Endothelial cell of hepatic sinusoid (primary cell): ENCODE measurements around the gene SH3PXD2A.
"Not testable (repeated sequence)": the region's sequence is repeated elsewhere in the genome, so short reads cannot be mapped to it uniquely, and the experiment has no call there.

Experiments used
- in situ Hi-C: cut with HindIII; loops from 2 replicates; pipeline ENCODE4 v1.10.0; 2017; ENCODE audit warnings: low sequenced_read_pairs

The SH3PXD2A gene

DNA sequence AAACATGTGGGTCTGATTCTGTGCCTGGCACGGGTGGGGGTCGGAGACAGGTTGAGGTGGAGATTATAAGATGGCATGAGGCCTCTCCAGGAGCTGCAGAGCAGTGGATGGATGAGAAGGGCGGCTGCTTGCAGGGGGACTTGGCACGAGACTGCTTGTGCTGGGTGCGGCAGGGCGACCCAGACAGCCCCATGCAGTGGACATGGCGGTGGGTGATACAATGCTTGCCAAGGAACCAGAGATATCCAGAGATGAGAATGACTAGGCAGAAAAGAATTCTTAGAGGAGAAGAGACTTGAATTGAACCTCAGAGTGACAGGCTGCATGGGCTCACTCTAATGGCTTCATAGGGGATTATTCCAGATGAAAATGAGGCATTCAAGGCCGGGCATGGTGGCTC is 216.4 kb downstream of the SH3PXD2A start:
- in situ Hi-C loops = no loop called here

DNA sequence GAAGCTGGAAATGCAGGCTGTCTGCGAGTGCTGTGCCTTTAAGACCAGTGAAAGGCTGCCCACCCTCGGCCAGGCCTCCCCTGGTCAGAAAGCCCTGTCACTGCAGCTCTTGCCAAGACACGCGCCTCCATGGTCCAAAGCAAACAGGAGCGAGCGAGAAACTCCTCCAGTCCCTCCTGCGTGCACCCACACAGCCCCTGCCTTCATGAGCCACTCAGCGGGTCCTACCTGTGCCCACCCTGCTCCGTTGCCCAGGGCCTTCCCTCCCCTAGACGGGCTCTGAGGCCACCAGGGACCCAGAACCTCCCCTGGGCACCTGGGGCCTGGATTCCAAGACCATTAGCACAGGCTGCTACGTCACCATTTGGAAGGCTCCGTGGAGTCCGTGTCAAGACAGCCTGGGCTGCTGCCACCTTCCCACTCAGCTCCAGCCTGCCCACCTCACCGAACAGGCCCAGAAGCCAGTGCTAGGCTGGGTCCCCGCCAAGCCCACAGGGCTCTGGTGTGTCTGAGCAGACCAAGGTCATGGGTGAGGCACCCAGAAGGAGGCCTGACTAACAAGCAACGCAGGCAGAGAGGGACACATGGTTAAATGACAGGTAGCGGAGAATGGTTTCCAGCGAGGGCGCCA is 217.3 kb downstream of the SH3PXD2A start:
- in situ Hi-C loops = no loop called here

DNA sequence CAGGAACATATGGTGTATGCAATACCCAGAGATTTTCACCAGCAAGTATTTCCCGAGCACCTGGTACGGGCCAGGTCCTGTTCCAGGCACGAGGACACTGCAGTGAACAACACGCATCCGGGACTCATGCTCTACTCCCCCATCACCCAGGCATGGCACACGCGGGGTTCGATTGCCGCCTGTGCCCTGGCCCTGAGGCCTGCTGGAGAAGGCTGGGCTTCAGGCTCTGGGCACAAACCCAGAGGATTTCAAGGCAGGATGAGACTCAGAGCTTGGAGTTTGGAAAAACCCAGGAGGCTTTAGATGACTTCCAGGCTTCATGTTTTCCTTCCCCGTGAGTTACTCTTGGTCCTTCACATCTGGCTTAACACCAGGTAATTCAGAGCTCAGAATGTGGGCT is 218.4 kb downstream of the SH3PXD2A start:
- in situ Hi-C loops = no loop called here

DNA sequence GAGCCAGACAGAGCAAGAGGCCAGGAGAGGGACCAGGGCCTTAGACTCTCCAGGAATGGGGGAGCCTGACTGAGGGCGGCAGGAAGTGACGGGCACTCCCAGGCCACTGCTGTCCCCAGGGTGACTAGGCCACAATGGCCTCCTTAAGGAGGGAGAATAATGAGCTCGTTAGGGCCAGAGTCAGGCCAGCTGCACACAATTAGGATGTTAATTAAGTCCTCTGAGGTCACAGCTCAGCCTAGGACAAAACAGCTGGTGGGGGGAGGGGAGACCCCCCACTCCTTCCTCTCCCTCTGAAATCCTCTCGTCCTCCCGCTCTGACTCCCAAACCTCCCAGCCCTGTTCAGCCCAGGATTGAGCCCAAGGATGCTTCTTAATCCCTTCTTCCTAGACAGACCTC is 218.9 kb downstream of the SH3PXD2A start:
- in situ Hi-C loops = no loop called here

DNA sequence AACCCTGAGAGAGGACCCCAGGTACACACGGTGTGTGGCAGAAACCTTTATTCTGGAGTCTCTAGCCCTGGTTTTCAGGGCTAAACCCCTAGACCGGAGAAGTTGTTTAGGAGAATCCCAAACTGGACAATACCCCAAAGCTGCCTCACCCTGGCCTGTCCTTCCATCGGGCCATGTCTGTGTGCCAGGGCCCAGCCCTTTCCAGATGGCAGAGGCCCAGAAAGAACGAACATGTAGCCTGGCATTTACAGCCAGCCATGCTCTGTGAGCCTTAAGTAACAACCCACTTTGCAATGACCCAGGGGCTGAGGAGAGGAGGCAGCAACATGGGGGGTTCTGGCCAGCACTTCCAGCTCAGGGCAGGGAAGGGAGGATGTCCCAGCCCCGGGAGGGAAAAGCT is 219.8 kb downstream of the SH3PXD2A start:
- in situ Hi-C loops = no loop called here

DNA sequence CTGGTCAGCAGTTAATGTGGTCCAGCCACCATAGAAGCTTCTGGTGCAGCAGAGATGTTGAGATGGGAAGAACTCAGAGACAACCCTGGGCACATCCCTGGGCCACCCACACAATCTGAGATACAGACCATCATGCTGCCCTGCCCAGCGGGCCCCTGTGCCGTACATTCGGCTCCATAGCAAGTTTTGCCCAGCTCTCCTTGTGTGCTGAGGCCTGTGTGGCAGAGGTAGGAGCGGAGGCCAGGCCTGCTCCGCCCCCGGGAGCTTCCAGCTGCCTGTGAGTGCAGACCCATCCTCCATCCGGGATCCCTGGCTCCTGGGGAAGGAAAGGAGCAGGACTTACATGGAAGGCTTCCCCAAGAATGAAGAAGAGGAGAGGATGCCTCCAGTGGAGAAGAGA is 221.5 kb downstream of the SH3PXD2A start:
- in situ Hi-C loops = no loop called here

DNA sequence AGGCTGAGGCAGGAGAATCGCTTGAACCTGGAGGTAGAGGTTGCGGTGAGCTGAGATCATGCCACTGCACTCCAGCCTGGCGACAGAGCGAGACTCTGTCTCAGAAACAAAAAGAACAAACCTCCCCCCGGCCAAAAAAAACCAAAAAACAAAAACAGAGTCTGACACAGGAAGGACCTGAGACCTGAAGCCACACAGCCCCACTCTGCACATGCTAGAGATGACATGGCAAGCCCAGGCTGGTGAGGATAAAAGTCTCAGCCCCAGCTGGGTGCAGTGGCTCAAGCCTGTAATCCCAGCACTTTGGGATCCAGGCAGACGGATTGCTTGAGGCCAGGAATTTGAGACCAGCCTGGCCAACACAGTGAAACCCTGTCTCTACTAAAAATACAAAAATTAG is 222.5 kb downstream of the SH3PXD2A start:
- in situ Hi-C loops = not testable (repeated sequence)

DNA sequence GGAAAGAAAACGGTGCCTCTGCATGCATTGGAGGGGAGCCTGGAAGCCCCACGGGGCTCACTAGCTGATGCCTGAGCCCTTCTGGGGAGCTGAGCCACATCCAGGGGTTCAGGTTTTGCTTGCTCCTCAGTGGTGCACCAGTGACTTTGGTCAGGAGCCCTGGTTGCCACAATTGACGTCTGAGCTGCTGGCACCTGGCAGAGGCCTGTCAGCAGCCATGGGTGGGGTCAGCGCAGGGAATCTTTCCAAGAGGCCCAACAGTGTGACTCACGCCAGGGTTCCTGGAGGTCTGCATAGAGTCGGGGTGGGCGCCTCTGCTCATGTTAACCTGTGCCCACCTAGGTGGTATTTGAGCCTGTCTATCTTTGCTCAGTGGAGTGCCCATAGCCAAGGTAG is 223.1 kb downstream of the SH3PXD2A start:
- in situ Hi-C loops = no loop called here

DNA sequence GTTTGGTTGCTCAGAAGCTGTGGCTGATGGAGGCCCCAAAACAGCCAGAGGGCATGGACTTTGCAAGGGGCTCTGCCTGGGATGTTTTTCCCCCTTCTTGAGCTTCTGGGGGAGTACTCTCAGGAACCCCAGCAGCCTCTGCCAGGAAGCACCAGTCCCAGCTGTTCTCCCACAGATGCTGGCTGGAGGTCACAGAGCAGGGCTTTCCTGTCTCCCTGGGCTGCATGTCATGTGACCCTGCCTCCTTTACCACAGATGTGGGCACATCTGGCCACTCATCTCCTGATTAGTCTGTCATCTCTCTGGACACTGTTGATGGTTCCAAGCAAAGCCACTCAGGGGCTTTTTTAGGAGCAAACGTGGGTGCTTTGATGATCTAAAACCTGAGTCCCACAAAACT is 225.2 kb downstream of the SH3PXD2A start:
- in situ Hi-C loops = no loop called here

DNA sequence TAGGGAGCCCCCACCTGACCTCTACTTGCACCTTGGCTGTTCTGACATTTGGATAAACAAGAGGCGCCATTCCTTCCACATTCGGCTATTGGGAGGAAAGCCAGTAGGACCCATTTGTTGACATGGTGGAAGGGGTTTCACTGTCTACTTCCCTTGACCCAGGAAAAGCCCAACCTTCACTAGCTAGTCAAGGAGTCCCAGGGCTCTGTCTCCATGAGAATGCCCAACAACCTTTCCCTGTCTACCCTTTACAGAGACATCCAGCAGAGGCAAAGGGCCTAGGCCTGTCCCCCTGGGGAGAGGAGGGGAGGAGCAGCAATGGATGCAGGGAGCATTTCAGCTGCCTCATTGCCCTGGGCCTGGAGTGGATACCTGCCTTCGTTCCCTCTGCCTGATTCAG is 225.8 kb downstream of the SH3PXD2A start:
- in situ Hi-C loops = no loop called here

DNA sequence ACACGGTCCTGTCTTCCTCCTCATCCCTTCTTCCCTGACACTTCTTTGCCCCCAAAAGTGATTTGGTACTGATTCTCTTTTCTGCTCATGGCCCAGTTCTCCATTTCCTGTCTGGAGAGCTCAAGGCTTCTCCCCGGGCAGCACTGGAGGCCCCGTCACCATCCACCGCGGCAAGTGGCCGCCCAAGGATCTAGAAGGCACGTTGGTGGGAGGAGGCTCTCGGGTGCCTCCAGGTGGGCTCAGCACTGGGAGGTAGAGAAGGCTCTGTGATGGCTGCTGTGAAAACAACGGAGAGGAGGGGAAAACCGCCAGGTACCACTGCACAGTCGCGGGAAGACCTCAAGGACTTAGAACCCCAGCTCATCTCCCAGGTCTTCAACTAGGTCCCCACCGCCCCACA is 227.5 kb downstream of the SH3PXD2A start:
- in situ Hi-C loops = no loop called here

DNA sequence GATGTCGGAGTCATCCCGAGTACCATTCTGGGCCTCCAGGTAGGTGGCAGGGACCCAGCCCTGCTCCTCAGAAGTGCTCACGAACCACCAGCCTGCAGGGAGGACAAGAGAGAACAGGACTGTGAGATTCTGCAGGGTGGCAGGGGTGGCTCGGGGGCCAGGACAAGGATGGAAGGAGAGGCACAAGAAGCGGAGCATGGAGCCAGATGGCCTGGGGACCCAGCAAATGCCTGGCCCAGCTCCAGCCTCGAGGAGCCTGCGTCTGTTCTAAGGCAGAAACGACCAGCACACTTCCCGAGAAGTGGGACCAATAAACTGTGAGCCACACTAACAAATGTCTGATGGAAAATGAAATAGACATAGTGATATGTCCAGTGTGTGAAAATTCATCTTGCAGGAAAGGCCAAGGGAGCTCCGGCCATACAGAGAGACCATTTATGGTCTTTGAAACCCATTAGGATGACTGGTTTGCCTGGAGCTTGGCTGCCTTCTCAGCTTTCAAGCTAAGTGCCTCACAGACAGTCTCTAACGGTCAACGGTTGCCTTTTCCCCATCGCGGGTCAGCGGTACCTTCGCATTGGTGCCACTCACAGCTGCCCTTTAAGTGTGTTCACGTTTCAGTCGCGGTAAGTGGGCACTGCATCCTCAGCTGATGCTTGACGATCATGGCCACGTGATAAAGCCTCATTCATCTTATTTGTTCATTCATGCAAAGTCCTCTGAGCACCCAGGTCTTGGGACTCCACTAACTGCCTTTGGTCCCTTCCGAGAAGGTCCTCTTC is 228.1 kb downstream of the SH3PXD2A start:
- in situ Hi-C loops = no loop called here

DNA sequence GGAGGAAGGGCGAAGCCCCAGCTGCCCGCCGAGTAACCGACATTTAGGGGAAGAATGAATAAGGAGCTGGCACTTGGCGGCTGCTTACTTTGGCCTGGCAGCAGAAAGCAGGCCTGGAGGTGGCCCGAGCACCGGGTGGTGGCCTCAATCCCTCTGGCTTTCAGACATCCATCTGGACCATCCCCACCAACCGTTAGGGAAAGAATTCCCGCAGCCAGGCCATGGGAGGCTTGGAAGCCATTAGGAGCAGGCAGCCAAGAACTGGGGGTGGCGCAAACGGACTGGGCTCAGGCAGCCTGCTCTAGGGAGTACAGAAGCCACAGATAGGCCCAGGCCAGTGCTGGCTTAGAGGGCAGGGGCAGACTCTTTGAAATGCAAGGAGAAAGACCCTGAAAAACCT is 229.2 kb downstream of the SH3PXD2A start:
- in situ Hi-C loops = no loop called here

DNA sequence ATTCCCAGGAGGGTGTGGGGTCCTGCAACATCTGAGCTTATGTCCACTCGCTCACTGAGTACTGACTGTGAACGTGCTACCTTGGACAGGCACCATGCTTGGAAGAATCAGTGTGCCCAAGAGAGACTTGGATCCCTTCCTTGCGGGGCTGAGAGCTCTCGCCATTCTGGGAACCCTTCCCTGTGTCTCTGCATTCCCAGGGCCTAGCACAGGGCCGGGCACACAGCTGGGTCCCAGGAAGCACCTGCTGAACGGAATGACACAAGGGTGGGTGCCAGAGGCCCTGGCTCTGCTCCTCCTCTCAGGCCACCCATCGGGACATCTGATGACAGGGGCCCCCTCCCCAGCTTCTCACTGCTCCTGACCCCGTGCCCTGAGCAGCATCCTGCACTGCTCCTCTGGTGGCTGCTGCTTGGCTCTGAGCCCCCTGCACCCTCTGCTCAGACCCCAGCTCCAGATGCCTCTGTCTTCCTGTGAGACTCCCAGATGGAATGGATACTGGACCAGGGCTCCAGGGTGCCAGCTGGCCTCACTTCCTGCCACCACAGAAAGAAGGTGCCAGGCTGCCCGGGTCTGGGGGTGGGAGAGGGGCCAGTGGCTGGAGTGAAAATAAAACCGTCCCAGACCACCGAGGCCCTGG is 232.3 kb downstream of the SH3PXD2A start:
- in situ Hi-C loops = no loop called here

DNA sequence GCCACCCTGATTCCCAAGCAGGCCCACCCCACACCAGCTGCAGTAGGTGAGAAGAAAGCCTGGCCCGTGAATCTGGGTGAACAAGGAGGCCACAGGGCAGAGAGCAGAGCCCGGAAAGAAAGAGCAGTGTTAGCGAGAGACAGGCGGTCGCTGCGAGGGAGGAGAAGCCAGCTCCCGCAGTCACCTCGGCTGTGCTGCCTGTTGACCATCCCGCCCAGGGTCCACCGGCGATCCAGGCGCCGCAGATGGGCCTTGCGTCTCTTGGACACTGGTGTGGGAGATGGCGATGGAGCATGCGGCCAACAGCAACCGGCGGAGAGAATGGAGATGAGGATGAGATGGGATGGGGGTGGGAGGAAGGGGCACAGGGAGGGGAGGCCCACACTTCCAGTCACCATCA is 233.1 kb downstream of the SH3PXD2A start:
- in situ Hi-C loops = no loop called here

DNA sequence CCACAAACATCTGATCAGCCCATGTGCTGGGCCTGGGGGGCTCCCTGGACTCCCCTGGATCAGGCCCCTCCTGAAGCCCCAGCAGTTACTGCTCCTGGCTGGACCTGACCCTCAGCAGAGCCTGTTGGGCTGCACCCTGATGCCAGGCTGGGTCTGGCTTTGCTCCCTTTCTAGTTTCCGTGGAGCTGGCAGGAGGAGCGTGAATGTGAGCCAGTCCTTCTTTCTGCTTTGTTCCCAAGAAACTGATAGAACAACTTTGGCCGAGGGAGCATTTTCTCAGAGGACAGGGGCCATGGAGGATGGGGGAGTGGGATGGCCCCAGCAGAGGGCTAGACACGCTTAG is 233.6 kb downstream of the SH3PXD2A start:
- in situ Hi-C loops = no loop called here

DNA sequence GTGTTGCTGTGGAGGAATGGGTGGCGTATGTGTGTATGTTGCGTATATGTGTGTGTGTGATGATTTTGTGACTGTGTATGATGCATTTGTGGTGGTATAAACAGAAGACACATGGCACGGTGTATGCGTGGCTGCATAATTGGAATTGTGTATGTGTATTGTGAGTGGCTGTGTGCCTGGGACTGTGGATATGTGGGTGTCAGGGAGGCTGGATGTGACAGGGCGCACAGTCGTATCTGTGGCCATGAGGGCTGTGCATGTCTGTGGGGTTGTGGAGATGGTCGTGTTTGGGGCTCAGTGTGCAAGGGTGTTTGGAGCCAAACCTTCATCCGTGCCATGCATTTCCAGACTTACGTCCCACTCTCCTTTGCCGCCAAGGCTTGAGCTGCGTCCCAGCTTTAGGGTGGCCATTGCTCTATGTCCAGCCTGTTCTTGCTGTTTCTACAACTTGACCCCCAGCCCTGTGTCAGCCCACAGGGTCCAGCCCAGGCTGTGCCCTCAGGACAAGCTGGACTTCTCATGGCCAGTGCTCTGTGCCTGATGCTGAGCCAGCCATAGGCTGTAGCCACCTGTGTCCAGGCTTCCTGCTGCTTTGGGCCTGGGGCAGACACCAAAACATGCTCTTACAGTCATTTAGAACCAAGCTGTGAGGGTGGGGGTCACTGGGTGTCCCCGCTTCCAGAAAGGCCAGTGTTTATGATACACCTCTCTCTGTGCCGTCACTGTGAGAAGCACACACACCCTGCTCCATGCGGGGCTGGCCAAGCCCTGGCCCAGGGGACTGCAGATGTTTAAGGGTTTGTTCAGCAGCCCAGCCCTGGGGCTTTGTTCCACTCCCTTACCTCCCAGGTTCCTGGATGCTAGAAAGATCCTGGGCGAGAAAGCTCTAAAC is 234.2 kb downstream of the SH3PXD2A start:
- in situ Hi-C loops = no loop called here

DNA sequence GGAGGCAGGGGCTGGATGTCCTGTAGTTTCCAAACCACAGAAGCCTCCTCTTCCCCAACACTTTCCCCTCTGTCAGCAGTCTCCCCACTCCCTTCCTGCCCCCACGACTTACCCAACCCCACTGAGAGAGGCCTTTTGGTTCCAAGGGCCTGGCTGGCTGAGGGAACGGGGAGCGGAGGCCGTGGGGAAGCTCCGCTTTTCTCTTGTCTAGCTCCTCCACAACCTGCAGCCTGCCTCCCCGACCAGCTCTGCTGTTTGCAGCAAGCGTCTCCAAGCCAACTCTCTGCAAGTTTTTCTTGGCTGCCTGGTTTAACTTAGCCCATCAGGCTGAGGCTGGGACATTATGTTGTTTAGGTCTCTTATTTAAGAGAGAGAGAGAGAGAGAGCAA is 235.0 kb downstream of the SH3PXD2A start:
- in situ Hi-C loops = no loop called here

DNA sequence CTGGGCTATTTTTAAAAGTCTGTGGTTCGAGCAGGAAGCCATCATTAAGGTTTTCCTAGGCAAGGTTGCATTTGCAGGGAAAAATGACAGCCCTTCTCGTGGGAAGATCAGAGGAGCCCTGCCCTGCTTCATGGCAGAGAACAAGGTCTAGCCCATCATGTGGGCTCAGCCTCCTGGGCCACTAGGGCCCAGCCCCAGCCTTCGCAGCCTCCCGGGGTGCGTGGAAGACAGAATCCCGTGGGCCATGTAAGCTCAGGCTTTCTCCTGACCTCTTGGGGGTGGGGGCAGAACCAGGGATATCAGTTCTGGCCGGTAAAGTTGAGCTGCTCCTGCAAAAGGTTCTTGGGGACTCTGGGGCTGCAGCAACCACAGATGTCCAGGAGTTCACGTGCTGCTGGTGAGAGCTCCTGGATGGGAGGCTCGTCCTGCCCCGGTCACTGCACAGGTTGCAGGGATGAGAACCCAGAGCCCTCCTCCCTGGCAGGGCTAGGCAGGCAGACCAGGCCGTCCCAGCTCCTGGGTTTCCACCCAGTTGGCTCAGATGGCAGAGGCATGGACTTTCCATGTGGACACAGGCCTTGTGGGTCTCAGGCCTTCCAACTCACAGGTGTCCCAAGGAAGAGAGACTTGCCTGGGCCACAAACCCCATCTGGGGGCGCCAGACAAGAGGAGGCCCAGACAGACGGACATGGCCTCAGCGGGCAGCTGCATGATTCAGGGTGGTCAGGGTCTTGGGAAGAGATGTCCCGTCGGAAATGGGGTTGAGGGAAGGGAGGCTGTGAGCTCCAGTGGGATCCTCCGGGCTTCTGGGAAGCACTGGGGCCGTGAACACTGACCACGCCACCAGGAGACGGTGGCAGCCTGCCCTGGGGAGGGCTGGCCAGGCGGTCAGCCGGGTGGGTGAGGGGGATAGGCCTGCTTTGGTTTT is 235.7 kb downstream of the SH3PXD2A start:
- in situ Hi-C loops = no loop called here
